Spleen (tissue), 7 donors: Measurements from ENCODE around the gene SZRD1.

Experiments
- CTCF ChIP-seq, 11 experiments: fragments of 200-600 bp in 7 of 11; fragments of 450-650 bp in 4 of 11; sonication (generic) in 4 of 11; IDR thresholded peaks in 8 of 11; conservative IDR thresholded peaks in 3 of 11; 1 replicate in 7 of 11; 2 replicates in 4 of 11; pipeline versions ENCODE4 v1.4.0 to v1.8.0; 2016 to 2021; ENCODE audit warnings: antibody characterized with exemption in 11 of 11, inconsistent platforms in 4 of 11, mild to moderate bottlenecking in 1 of 11
- POLR2AphosphoS5 ChIP-seq, 3 donors: sonication (generic); formaldehyde crosslinking; IDR thresholded peaks; one replicate each; pipeline ENCODE4 v1.5.1; 2017; ENCODE audit warnings: antibody characterized with exemption in 3 of 3
- donor health status: DM: no; HTN: no; CAD: no; lungs with moderate emphysema.
- donor health status: DM: no; HTN: no; CAD: no.
- donor health status: DM: no; HTN: no; CAD: no.

GRCh38 chr1:16447641-16448040 is 80.6 kb downstream of the SZRD1 start:
- no peak for TF ChIP-seq CTCF (IDR thresholded peaks at IDR 0.05 in 8 of 11, conservative IDR thresholded peaks at IDR 0.05 in 3 of 11)
- TF ChIP-seq POLR2AphosphoS5 (IDR thresholded peaks at IDR 0.05): no peak
